ENCODE data around the gene MYPOP.

Gene MYPOP

DNA sequence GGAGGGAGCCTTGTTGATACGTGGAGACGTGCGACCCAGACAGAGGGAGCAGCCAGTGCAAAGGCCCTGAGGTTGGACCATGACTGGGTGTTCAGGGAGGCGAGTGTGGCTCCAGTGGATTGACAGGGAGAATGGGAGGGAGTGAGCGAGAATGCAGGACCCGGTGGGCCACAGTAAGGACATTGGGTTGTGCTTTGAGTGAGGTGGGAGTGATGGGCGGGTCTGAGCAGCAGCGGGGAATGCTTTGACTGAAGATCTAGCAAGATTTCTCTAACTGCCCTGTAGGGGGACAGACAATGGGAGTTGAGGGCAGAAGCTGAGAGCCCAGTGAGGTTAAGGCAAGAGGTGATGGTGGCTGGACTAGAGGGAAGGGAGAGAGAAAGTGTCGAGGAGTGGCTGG is 19.9 kb upstream of the MYPOP start:
- peak; percentile 4 for DNase-seq (ENCODE audit: low read depth)
- TF ChIP-seq, protein P1, sequence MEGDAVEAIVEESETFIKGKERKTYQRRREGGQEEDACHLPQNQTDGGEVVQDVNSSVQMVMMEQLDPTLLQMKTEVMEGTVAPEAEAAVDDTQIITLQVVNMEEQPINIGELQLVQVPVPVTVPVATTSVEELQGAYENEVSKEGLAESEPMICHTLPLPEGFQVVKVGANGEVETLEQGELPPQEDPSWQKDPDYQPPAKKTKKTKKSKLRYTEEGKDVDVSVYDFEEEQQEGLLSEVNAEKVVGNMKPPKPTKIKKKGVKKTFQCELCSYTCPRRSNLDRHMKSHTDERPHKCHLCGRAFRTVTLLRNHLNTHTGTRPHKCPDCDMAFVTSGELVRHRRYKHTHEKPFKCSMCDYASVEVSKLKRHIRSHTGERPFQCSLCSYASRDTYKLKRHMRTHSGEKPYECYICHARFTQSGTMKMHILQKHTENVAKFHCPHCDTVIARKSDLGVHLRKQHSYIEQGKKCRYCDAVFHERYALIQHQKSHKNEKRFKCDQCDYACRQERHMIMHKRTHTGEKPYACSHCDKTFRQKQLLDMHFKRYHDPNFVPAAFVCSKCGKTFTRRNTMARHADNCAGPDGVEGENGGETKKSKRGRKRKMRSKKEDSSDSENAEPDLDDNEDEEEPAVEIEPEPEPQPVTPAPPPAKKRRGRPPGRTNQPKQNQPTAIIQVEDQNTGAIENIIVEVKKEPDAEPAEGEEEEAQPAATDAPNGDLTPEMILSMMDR (conservative IDR thresholded peaks at IDR 0.05; ENCODE audit: control insufficient read depth, insufficient read depth, low read depth, low read length), result peak; percentile 21
- no peak overlapping the region for H3K4me3 ChIP-seq (ENCODE audit: control insufficient read depth, low read depth, low read length)

GRCh38 chr19:45920458-45920857 is 18.0 kb upstream of the MYPOP start:
- no peak for DNase-seq (ENCODE audit: low read depth)
- TF ChIP-seq, protein P1 (conservative IDR thresholded peaks at IDR 0.05; ENCODE audit: control insufficient read depth, insufficient read depth, low read depth, low read length), result no peak

DNA sequence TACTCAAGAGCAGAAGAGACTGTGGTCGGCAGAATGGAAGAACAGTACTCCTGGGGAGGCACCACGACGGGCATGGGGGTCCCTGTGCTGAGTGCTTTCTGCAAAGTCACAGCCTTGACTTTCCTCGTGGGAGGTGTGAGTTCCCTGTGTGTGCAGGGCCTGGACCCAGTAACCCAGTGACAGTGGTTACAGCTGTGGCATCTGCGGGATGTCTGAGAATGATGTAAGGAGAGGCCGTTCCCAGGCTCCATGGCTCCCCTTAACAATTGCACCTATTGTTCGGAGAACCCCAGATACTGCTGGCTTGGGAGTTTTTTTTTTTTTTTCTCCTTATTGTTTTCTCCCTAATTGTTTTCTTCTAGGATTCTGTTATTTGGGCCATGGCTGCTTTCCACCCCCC is 17.3 kb upstream of the MYPOP start:
- H3K4me3 ChIP-seq (ENCODE audit: control insufficient read depth, low read depth, low read length), result no peak overlapping the region
- no peak for DNase-seq (ENCODE audit: low read depth)
- TF ChIP-seq, protein P1 (conservative IDR thresholded peaks at IDR 0.05; ENCODE audit: control insufficient read depth, insufficient read depth, low read depth, low read length), result no peak

More at GRCh38 chr19:45920458-45920857, 18.0 kb upstream of the MYPOP start:
- no peak overlapping the region for H3K4me3 ChIP-seq (ENCODE audit: control insufficient read depth, low read depth, low read length)

GRCh38 chr19:45918721-45919120 is 16.3 kb upstream of the MYPOP start:
- H3K4me3 ChIP-seq (ENCODE audit: control insufficient read depth, low read depth, low read length), result no peak overlapping the region
- TF ChIP-seq, protein P1 (conservative IDR thresholded peaks at IDR 0.05; ENCODE audit: control insufficient read depth, insufficient read depth, low read depth, low read length), result no peak
- DNase-seq (ENCODE audit: low read depth), result no peak

DNA sequence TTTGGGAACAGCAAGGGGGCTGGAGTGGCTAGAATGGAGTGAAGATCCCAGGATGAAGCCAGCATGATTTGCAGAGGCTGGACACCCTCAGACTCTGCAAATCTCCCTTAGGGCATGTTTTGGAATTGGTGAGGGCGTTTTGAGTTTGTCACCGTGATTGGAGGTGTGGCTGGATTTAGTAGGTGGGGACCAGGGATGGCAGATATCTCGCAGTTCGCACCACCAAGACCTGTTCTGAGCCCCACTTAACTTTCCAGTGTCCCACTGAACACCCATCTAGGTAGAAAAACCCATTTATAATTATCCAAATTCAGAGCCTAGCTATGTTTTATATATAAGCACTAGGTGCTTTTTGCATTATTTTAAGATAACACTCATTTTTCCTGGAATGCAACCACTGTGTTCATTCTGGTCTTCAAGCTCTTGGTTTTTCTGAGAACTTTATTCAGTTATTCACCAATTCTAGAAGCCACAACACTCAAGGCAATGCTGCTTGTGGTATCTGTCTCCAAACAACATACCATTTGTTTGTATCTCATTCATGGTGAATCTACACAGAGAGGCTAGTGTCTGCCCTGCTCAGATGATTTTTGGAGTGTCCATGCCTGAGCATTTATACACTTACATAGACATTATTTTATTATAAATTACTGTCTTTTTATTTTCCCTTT is 15.1 kb upstream of the MYPOP start:
- TF ChIP-seq, protein P1 (conservative IDR thresholded peaks at IDR 0.05; ENCODE audit: control insufficient read depth, insufficient read depth, low read depth, low read length), result no peak
- DNase-seq (ENCODE audit: low read depth), result no peak
- no peak overlapping the region for H3K4me3 ChIP-seq (ENCODE audit: control insufficient read depth, low read depth, low read length)

DNA sequence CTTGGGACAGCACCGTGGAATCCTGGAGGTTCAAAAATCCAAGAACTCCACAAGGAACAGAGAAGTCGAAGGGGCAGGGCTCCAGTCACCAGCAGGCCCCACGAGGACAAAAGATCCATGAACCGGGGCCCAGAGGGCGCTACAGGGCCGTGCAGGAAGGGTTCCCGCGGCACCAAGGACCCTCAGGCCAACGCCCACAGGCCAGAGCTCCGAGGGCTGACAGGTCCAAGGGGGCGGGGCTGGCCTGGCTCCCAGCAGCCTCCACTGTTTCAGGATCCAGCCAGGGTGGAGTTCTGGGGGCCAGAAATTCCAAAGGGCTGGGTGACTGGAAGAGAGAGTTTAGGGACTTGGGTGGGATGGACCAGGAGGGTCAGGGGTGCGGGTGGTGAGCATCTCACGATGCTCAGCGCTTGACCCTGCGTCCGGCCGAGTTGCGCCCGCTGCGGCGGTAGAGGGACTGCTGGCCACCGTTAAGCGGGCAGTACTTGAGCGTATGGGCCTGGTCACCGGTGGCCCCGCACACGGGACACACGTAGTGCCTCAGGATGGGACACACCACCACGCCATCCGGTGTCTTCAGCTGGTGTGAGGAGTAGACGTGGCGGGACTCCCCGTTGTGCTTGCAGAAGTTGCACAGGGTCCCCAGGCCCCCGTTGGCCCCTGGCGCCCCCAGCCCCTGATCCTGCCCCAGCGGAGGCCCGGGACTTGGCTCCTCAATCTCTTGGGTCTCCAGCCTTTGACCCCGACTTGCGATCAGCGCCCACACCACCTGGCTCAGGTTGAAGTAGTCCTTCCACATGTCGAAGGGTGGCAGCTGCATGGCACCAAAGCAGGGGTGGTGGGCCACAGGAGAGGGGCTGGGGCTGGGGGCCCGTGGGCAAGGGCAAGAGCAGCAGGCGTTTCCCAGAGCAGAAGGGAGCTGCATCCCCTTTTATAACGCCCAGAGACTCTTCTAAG is 11.7 kb upstream of the MYPOP start, which contains the start of gene NANOS2:
Gene NANOS2 (minus strand): TSS at position 905 of the 957 bp plus-strand sequence. CDS start 85 bp downstream, at position 820.
- DNase-seq (ENCODE audit: low read depth), result no peak
- no peak within 1 kb of the TSS for H3K4me3 ChIP-seq (ENCODE audit: control insufficient read depth, low read depth, low read length)
- TF ChIP-seq, protein P1 (conservative IDR thresholded peaks at IDR 0.05; ENCODE audit: control insufficient read depth, insufficient read depth, low read depth, low read length), result peak; percentile 3

All from fibroblast of mammary gland (primary cell).